IPS DF 4.7 (cell line): ENCODE measurements around the gene NF2.

Experiments
- DNase-seq: peaks from one replicate; pipeline ENCODE4 v3.0.0-alpha.2; 2013; ENCODE audit warnings: low spot score; ENCODE audit errors: extremely low read depth

NF2 gene

GRCh38 chr22:29719899-29720645 is 116.6 kb downstream of the NF2 start, which contains the start of gene CABP7:
Gene CABP7 (plus strand): TSS chr22:29720003. CDS start chr22:29720425, 422 bp downstream.
- no peak for DNase-seq

GRCh38 chr22:29720811-29721323 is 117.4 kb downstream of the NF2 start:
- no peak for DNase-seq

- DNase-seq = no peak
Observed at GRCh38 chr22:29722151-29722550, 118.7 kb downstream of the NF2 start.

- DNase-seq = no peak
Observed at GRCh38 chr22:29722587-29722986, 119.2 kb downstream of the NF2 start.

- no peak for DNase-seq
Observed at GRCh38 chr22:29723766-29724165, 120.3 kb downstream of the NF2 start.

- no peak for DNase-seq
Observed at GRCh38 chr22:29724843-29725242, 121.4 kb downstream of the NF2 start.

GRCh38 chr22:29726106-29726505 is 122.7 kb downstream of the NF2 start:
- DNase-seq = no peak

- no peak for DNase-seq
Observed at GRCh38 chr22:29726512-29727130, 123.2 kb downstream of the NF2 start.

- DNase-seq = no peak
Observed at GRCh38 chr22:29727131-29727523, 123.7 kb downstream of the NF2 start.

- no peak for DNase-seq
Observed at GRCh38 chr22:29729161-29729560, 125.7 kb downstream of the NF2 start.

- no peak for DNase-seq
Observed at GRCh38 chr22:29731058-29731850, 127.8 kb downstream of the NF2 start.

- DNase-seq = no peak
Observed at GRCh38 chr22:29732883-29733282, 129.4 kb downstream of the NF2 start.

- DNase-seq = no peak
Observed at GRCh38 chr22:29733362-29734201, 130.1 kb downstream of the NF2 start.

- DNase-seq = no peak
Observed at GRCh38 chr22:29734406-29734805, 131.0 kb downstream of the NF2 start.

- DNase-seq = no peak
Observed at GRCh38 chr22:29734838-29735237, 131.4 kb downstream of the NF2 start.

- no peak for DNase-seq
Observed at GRCh38 chr22:29735416-29735815, 132.0 kb downstream of the NF2 start.

GRCh38 chr22:29737251-29738117 is 134.1 kb downstream of the NF2 start:
- DNase-seq = no peak

- DNase-seq = no peak
Observed at GRCh38 chr22:29738118-29738815, 134.8 kb downstream of the NF2 start.

- DNase-seq = no peak
Observed at GRCh38 chr22:29739346-29739875, 136.0 kb downstream of the NF2 start.
